Measurements from ENCODE around the gene ZBTB7A. TPM values are rescaled to one million over a fixed set of nuclear protein-coding genes. Genes with fewer than 3 reads are reported as not detected.

ZBTB7A gene
- total RNA-seq, 4 donors from 2014 or later: 10.8 to 72.9 (median 14.1) TPM

DNA sequence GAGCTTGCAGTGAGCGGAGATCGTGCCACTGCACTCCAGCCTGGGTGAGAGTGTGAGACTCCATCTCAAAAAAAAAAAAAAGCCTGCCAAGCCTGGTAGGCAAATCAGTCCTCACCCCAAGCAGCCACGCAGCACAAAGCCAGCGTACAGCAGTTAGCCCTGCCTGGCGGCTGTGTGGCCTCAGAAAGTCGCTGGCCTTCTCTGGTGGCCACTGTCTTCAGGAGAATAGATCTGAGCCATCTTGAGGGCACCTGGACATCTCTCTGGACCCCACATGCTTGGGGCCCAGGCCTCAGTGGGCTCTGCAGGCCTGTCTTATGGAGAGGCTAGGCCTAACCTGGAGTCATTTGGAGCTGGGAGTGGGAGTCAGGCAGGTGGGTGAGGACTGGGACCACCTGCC, 36.1 kb downstream of the ZBTB7A start:
- no peak for DNase-seq
- no peak overlapping the region for H3K4me3 ChIP-seq
- intact Hi-C loops (cut with DNase I; ENCODE audit: low total_unique reads): no loop called here
- H3K27ac ChIP-seq: no peak overlapping the region
- no peaks in the 10 kb centered on the region for H3K36me3 ChIP-seq
- H3K9me3 ChIP-seq: no peaks in the 10 kb centered on the region
- H3K4me1 ChIP-seq: no peaks in the 10 kb centered on the region
- H3K27me3 ChIP-seq: no peaks in the 10 kb centered on the region
- TF ChIP-seq CTCF (IDR thresholded peaks at IDR 0.05) (no peak), POLR2A (IDR thresholded peaks at IDR 0.05) (no peak)

DNA sequence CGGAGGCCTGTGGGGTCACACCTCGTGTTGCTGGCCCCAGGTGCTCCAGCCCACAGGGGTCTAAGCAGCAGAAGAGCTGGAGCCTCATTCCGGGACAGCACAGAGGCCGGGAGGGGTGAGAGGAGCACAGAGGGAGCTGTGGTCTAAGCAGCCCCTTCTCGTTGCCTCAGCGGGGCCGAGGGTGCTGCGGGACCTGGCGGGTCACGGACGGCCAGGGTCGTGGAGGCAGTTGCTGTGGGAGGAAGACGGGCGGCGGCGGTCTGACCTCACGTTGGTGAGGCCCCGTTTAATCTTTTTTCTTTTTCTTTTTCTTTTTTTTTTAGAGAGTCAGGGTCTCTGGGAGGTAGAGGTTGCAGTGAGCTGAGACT, 37.5 kb downstream of the ZBTB7A start:
- Histone ChIP-seq H3K4me1 (no peaks in the 10 kb centered on the region), H3K36me3 (no peaks in the 10 kb centered on the region), H3K27me3 (no peaks in the 10 kb centered on the region), H3K9me3 (no peaks in the 10 kb centered on the region), H3K4me3 (no peak overlapping the region), H3K27ac (no peak overlapping the region)
- intact Hi-C loops (cut with DNase I; ENCODE audit: low total_unique reads): no loop called here
- no peak for DNase-seq
- no peak for TF ChIP-seq CTCF (IDR thresholded peaks at IDR 0.05)
- TF ChIP-seq POLR2A (IDR thresholded peaks at IDR 0.05): no peak

GRCh38 chr19:4028334-4029246, 38.1 kb downstream of the ZBTB7A start:
- H3K9me3 ChIP-seq: no peaks in the 10 kb centered on the region
- H3K27me3 ChIP-seq: no peaks in the 10 kb centered on the region
- no peaks in the 10 kb centered on the region for H3K4me1 ChIP-seq
- no peak for DNase-seq
- no peak overlapping the region for H3K4me3 ChIP-seq
- intact Hi-C loops (cut with DNase I; ENCODE audit: low total_unique reads): no loop called here
- H3K27ac ChIP-seq: no peak overlapping the region
- no peak for TF ChIP-seq POLR2A (IDR thresholded peaks at IDR 0.05)
- TF ChIP-seq CTCF (IDR thresholded peaks at IDR 0.05): no peak
- no peaks in the 10 kb centered on the region for H3K36me3 ChIP-seq

GRCh38 chr19:4027146-4027545, 39.6 kb downstream of the ZBTB7A start:
- intact Hi-C loops (cut with DNase I; ENCODE audit: low total_unique reads): no loop called here
- TF ChIP-seq POLR2A (IDR thresholded peaks at IDR 0.05): no peak
- no peak for TF ChIP-seq CTCF (IDR thresholded peaks at IDR 0.05)
- Histone ChIP-seq H3K27me3 (no peaks in the 10 kb centered on the region), H3K36me3 (no peaks in the 10 kb centered on the region), H3K9me3 (no peaks in the 10 kb centered on the region), H3K27ac (no peak overlapping the region), H3K4me3 (no peak overlapping the region), H3K4me1 (no peaks in the 10 kb centered on the region)
- no peak for DNase-seq

GRCh38 chr19:4025317-4025716, 41.4 kb downstream of the ZBTB7A start:
- TF ChIP-seq CTCF (IDR thresholded peaks at IDR 0.05) (no peak), POLR2A (IDR thresholded peaks at IDR 0.05) (no peak)

More at GRCh38 chr19:4025317-4025716, 41.4 kb downstream of the ZBTB7A start:
- no peaks in the 10 kb centered on the region for H3K4me1 ChIP-seq
- no peaks in the 10 kb centered on the region for H3K36me3 ChIP-seq
- H3K9me3 ChIP-seq: no peaks in the 10 kb centered on the region
- H3K27me3 ChIP-seq: no peaks in the 10 kb centered on the region
- intact Hi-C loops (cut with DNase I; ENCODE audit: low total_unique reads): no loop called here
- DNase-seq: no peak
- no peak overlapping the region for H3K27ac ChIP-seq
- no peak overlapping the region for H3K4me3 ChIP-seq
